Fibroblast of lung (primary cell): Measurements from ENCODE around the gene SEC14L2. TPM values are rescaled to one million over a fixed set of nuclear protein-coding genes. Genes with fewer than 3 reads are reported as not detected.

Experiments
- DNase-seq, 2 donors: peaks; one replicate each; pipeline versions ENCODE4 v3.0.0 to v3.0.0-alpha.2; 2010; ENCODE audit warnings: low read depth in 2 of 2
- H2AFZ ChIP-seq: 2 replicates; pipeline ENCODE4 v1.5.1; 2012; ENCODE audit warnings: low read length, control low read depth, inconsistent platforms
- H3K27ac ChIP-seq: 2 replicates; pipeline ENCODE4 v1.5.1; 2011; ENCODE audit warnings: low read length, control low read depth; ENCODE audit not compliant: insufficient read depth
- H3K27me3 ChIP-seq: 2 replicates; pipeline ENCODE4 v1.5.1; 2011; ENCODE audit warnings: mild to moderate bottlenecking, low read length; ENCODE audit not compliant: control insufficient read depth, insufficient read depth
- H3K36me3 ChIP-seq: 2 replicates; pipeline ENCODE4 v1.5.1; 2011; ENCODE audit warnings: low read length; ENCODE audit not compliant: control insufficient read depth, insufficient read depth
- H3K4me1 ChIP-seq: 2 replicates; pipeline ENCODE4 v1.5.1; 2011; ENCODE audit warnings: low read length; ENCODE audit not compliant: control insufficient read depth, insufficient read depth; ENCODE audit errors: extremely low read depth
- H3K4me2 ChIP-seq: 2 replicates; pipeline ENCODE4 v1.5.1; 2011; ENCODE audit warnings: low read length, control low read depth; ENCODE audit not compliant: insufficient read depth; ENCODE audit errors: extremely low read depth
- H3K4me3 ChIP-seq, 4 experiments: fragments of 200-600 bp in 1 of 4; sonication (generic) in 1 of 4; replicated peaks in 1 of 4; 2 replicates each; pipeline ENCODE4 v1.5.1; 2011 to 2016; ENCODE audit warnings: low read length in 4 of 4, low read depth in 3 of 4, mild to moderate bottlenecking in 3 of 4, control low read depth in 2 of 4, inconsistent platforms in 1 of 4, mixed read lengths in 1 of 4; ENCODE audit not compliant: insufficient read depth in 1 of 4; ENCODE audit errors: control extremely low read depth in 1 of 4
- H3K79me2 ChIP-seq: 2 replicates; pipeline ENCODE4 v1.5.1; 2012; ENCODE audit warnings: mild to moderate bottlenecking, low read length, inconsistent platforms; ENCODE audit not compliant: control insufficient read depth, insufficient read depth
- H3K9ac ChIP-seq: 2 replicates; pipeline ENCODE4 v1.5.1; 2011; ENCODE audit warnings: mild to moderate bottlenecking, low read length, control low read depth; ENCODE audit not compliant: insufficient read depth
- H3K9me3 ChIP-seq: 2 replicates; pipeline ENCODE4 v1.5.1; 2012; ENCODE audit warnings: low read depth, low read length; ENCODE audit not compliant: control insufficient read depth, insufficient read depth
- H4K20me1 ChIP-seq: 2 replicates; pipeline ENCODE4 v1.5.1; 2011; ENCODE audit warnings: low read length; ENCODE audit not compliant: control insufficient read depth, insufficient read depth; ENCODE audit errors: extremely low read depth
- EZH2 ChIP-seq: IDR thresholded peaks from 2 replicates; pipeline ENCODE4 v1.5.1; 2012; ENCODE audit warnings: low read length, control low read depth, mild to moderate bottlenecking; ENCODE audit errors: missing control alignments
- polyA plus RNA-seq, 2 donors: library from polyadenylated mRNA; depleted of rRNA in 1 of 2; stranded (reverse) in 1 of 2; unstranded in 1 of 2; fragments of >200 nt; gene quantifications; 2 replicates each; pipeline ENCODE4 v1.2.1, GENCODE V29; 2011 to 2012; ENCODE audit warnings: missing spikeins in 1 of 2
- total RNA-seq: library from RNA; depleted of rRNA; stranded (reverse); fragments of >200 nt; gene quantifications from 2 replicates; pipeline ENCODE4 v1.2.1, GENCODE V29; 2014
- TF ChIP-seq, protein P1 (sequence below), 2 donors: IDR thresholded peaks in 1 of 2; conservative IDR thresholded peaks in 1 of 2; 1 replicate in 1 of 2; 2 replicates in 1 of 2; pipeline ENCODE4 v1.5.1; 2011 to 2012; ENCODE audit warnings: low read length in 2 of 2, control low read depth in 1 of 2, inconsistent platforms in 1 of 2, low read depth in 1 of 2, mild to moderate bottlenecking in 1 of 2

Gene SEC14L2
- total and polyA plus RNA-seq, 2 donors (not counting 1 experiment from before 2014, with no cell fraction given): 5.8 to 10.2 TPM

DNA sequence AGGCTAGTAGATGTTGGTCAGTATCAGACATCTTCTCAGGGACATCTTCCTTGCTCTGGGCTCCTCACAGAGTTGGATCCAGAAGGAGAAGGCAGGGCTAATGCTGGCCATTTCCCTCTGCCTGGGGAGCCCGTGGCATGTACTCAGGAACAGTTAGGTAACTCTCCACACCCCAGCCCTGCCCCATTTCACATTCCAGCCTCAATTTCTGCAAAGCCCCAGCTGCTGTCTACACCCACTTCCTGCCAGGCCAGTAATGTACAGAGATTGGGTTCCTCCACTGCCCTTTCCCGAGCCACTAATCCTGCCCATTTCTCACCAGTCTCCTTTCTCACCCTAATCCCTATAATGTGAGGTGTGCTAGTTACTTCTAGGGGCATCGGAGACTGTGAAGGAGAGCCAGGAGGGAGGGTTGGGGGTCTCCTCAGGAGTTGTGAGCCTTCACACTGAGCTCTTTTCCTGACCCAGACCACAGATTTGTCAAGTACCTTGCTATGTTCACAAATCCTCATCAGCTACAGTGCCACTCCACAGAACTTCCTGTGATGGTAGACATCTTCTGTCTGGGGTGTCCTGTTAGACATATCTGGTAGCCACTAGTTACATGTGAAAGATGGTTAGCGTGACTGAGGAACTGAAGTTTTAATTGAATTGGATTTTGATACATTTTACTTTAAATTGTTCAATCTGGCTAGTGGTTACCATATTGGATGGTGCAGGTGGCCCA, 76.3 kb downstream of the SEC14L2 start:
- Histone ChIP-seq H2AFZ (no peak overlapping the region), H3K27ac (no peak overlapping the region), H3K36me3 (no peaks in the 10 kb centered on the region), H3K4me1 (no peaks in the 10 kb centered on the region), H3K4me3 (no peak overlapping the region), H3K9ac (no peak overlapping the region), H4K20me1 (no peaks in the 10 kb centered on the region), H3K79me2 (no peaks in the 10 kb centered on the region), H3K4me2 (no peak overlapping the region), H3K9me3 (no peaks in the 10 kb centered on the region), H3K27me3 (peaks cover 30% of the 10 kb centered on the region)
- no peak for DNase-seq
- TF ChIP-seq, protein P1, sequence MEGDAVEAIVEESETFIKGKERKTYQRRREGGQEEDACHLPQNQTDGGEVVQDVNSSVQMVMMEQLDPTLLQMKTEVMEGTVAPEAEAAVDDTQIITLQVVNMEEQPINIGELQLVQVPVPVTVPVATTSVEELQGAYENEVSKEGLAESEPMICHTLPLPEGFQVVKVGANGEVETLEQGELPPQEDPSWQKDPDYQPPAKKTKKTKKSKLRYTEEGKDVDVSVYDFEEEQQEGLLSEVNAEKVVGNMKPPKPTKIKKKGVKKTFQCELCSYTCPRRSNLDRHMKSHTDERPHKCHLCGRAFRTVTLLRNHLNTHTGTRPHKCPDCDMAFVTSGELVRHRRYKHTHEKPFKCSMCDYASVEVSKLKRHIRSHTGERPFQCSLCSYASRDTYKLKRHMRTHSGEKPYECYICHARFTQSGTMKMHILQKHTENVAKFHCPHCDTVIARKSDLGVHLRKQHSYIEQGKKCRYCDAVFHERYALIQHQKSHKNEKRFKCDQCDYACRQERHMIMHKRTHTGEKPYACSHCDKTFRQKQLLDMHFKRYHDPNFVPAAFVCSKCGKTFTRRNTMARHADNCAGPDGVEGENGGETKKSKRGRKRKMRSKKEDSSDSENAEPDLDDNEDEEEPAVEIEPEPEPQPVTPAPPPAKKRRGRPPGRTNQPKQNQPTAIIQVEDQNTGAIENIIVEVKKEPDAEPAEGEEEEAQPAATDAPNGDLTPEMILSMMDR (conservative IDR thresholded peaks at IDR 0.05 in 1 of 2, IDR thresholded peaks at IDR 0.05 in 1 of 2; ENCODE audit: low read depth in 1 of 2, low read length in 2 of 2): no peak
- no peak for TF ChIP-seq EZH2

DNA sequence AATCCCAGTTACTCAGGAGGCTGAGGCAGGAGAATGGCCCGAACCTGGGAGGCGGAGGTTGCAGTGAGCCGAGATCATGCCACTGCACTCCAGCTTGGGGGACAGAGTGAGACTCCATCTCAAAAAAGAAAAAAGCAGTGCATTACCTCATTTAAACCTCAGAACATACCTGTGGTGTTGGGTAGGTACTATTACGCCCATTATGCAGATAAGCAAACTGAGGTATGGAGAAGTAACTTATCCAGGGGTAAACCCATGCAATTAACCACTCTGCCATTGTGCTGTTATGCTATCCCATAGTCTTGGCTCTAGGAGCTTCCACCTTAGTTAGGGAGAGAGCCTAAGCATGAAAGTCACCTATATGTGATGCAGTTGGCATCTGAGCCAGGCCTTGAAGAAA, 77.3 kb downstream of the SEC14L2 start:
- no peak overlapping the region for H3K27ac ChIP-seq
- no peak overlapping the region for H2AFZ ChIP-seq
- H4K20me1 ChIP-seq: no peaks in the 10 kb centered on the region
- H3K4me3 ChIP-seq: no peak overlapping the region
- H3K27me3 ChIP-seq: peaks cover 34% of the 10 kb centered on the region
- H3K9me3 ChIP-seq: no peaks in the 10 kb centered on the region
- H3K4me1 ChIP-seq: no peaks in the 10 kb centered on the region
- no peak for DNase-seq
- no peaks in the 10 kb centered on the region for H3K79me2 ChIP-seq
- TF ChIP-seq, protein P1 (conservative IDR thresholded peaks at IDR 0.05 in 1 of 2, IDR thresholded peaks at IDR 0.05 in 1 of 2; ENCODE audit: low read depth in 1 of 2, low read length in 2 of 2): no peak
- no peak for TF ChIP-seq EZH2
- no peak overlapping the region for H3K4me2 ChIP-seq
- no peaks in the 10 kb centered on the region for H3K36me3 ChIP-seq
- H3K9ac ChIP-seq: no peak overlapping the region

Other genes starting within 250 kb of the SEC14L2 start
- gene LIF, start 150.3 kb upstream of the SEC14L2 start, total RNA-seq: 3.6 and 11.2 TPM in 2 replicates
- 4.5 and 19.6 TPM in 2 replicates for gene LIF, start 150.3 kb upstream of the SEC14L2 start, polyA plus RNA-seq
- not detected in 2 replicates for gene OSM, start 130.2 kb upstream of the SEC14L2 start, total RNA-seq
- gene OSM, start 130.2 kb upstream of the SEC14L2 start, polyA plus RNA-seq: not detected in 2 replicates
- gene CASTOR1, start 107.5 kb upstream of the SEC14L2 start, total RNA-seq: 5.0 and 5.6 TPM in 2 replicates
- gene CASTOR1, start 107.5 kb upstream of the SEC14L2 start, polyA plus RNA-seq: 2.7 and 3.4 TPM in 2 replicates
- 8.5 and 11.7 TPM in 2 replicates for gene TBC1D10A, start 70.1 kb upstream of the SEC14L2 start, total RNA-seq
- gene TBC1D10A, start 70.1 kb upstream of the SEC14L2 start, polyA plus RNA-seq: 9.2 and 10.8 TPM in 2 replicates
- 10.8 and 17.0 TPM in 2 replicates for gene SF3A1, start 40.1 kb upstream of the SEC14L2 start, total RNA-seq
- 22.9 and 45.9 TPM in 2 replicates for gene SF3A1, start 40.1 kb upstream of the SEC14L2 start, polyA plus RNA-seq
- gene CCDC157, start 40.0 kb upstream of the SEC14L2 start, total RNA-seq: 1.0 and 1.5 TPM in 2 replicates
- 0.77 and 1.1 TPM in 2 replicates for gene CCDC157, start 40.0 kb upstream of the SEC14L2 start, polyA plus RNA-seq
- gene RNF215, start 9.6 kb upstream of the SEC14L2 start, total RNA-seq: 20.3 and 30.2 TPM in 2 replicates
- gene RNF215, start 9.6 kb upstream of the SEC14L2 start, polyA plus RNA-seq: 4.2 and 5.3 TPM in 2 replicates
- 2.5 and 4.6 TPM in 2 replicates for gene MTFP1, start 28.8 kb downstream of the SEC14L2 start, total RNA-seq
- gene MTFP1, start 28.8 kb downstream of the SEC14L2 start, polyA plus RNA-seq: 3.8 and 5.8 TPM in 2 replicates
- gene SEC14L3, start 75.0 kb downstream of the SEC14L2 start, total RNA-seq: not detected in 2 replicates
- gene SEC14L3, start 75.0 kb downstream of the SEC14L2 start, polyA plus RNA-seq: not detected in 2 replicates
- under 0.01 and 0.66 TPM in 2 replicates for gene SEC14L4, start 108.7 kb downstream of the SEC14L2 start, total RNA-seq
- gene SEC14L4, start 108.7 kb downstream of the SEC14L2 start, polyA plus RNA-seq: 0.03 and 0.08 TPM in 2 replicates
- gene SEC14L6, start 149.7 kb downstream of the SEC14L2 start, total RNA-seq: under 0.01 and 0.66 TPM in 2 replicates
- gene SEC14L6, start 149.7 kb downstream of the SEC14L2 start, polyA plus RNA-seq: 0.12 and 0.21 TPM in 2 replicates
- 0.17 TPM in 1 of 2 replicates, not detected in the other for gene GAL3ST1, start 177.6 kb downstream of the SEC14L2 start, total RNA-seq
- 0.03 and 0.06 TPM in 2 replicates for gene GAL3ST1, start 177.6 kb downstream of the SEC14L2 start, polyA plus RNA-seq
- 61.3 and 69.1 TPM in 2 replicates for gene PES1, start 194.9 kb downstream of the SEC14L2 start, total RNA-seq
- 51.2 and 89.0 TPM in 2 replicates for gene PES1, start 194.9 kb downstream of the SEC14L2 start, polyA plus RNA-seq
- 6.9 and 7.1 TPM in 2 replicates for gene TCN2, start 210.2 kb downstream of the SEC14L2 start, total RNA-seq
- gene TCN2, start 210.2 kb downstream of the SEC14L2 start, polyA plus RNA-seq: 10.8 and 12.0 TPM in 2 replicates
- 5.4 and 10.1 TPM in 2 replicates for gene SLC35E4, start 238.8 kb downstream of the SEC14L2 start, total RNA-seq
- 2.0 and 3.0 TPM in 2 replicates for gene SLC35E4, start 238.8 kb downstream of the SEC14L2 start, polyA plus RNA-seq